CD4-positive, alpha-beta T cell treated with Interleukin-6 for 4 hours (primary cell): ENCODE results near the gene TMPRSS3.
A peak's percentile ranks its signal among the peaks of the same experiment; 100 is the strongest.

Source experiments
- DNase-seq: peaks from one replicate; pipeline ENCODE4 v3.0.0-alpha.2; 2020; ENCODE audit warnings: mixed read lengths

The TMPRSS3 gene

GRCh38 chr21:42395905-42396651 is at the start of gene TMPRSS3:
Gene TMPRSS3 (minus strand): TSS chr21:42396052. CDS start chr21:42395417, 635 bp downstream.
- no peak for DNase-seq

GRCh38 chr21:42445311-42445710 is 49.5 kb upstream of the TMPRSS3 start:
- no peak for DNase-seq

DNA sequence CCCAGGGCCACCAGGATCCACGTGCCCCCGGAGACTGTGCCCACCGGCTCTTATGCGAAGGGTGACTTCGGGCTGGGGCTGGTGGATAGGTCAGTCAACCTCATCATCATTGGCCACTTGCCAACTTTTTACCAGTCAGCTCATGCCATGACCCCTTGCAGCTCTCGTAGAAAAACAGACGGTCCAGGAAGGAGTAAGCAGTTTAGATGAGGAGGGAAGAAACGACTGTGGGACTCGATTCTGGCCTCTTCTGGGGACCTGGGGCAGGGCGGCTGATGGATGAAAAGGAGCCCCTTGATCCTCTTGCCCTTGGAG is 48.9 kb upstream of the TMPRSS3 start:
- DNase-seq: no peak

- no peak for DNase-seq
Measured at GRCh38 chr21:42443876-42444744, 48.3 kb upstream of the TMPRSS3 start.

GRCh38 chr21:42443181-42443785 is 47.4 kb upstream of the TMPRSS3 start:
- DNase-seq: no peak

- DNase-seq: no peak
Measured at GRCh38 chr21:42441963-42442362, 46.1 kb upstream of the TMPRSS3 start.

GRCh38 chr21:42440187-42440792 is 44.4 kb upstream of the TMPRSS3 start:
- no peak for DNase-seq

GRCh38 chr21:42439284-42440186 is 43.7 kb upstream of the TMPRSS3 start:
- DNase-seq: peak; percentile 28

- no peak for DNase-seq
Measured at GRCh38 chr21:42438316-42439205, 42.7 kb upstream of the TMPRSS3 start.

DNA sequence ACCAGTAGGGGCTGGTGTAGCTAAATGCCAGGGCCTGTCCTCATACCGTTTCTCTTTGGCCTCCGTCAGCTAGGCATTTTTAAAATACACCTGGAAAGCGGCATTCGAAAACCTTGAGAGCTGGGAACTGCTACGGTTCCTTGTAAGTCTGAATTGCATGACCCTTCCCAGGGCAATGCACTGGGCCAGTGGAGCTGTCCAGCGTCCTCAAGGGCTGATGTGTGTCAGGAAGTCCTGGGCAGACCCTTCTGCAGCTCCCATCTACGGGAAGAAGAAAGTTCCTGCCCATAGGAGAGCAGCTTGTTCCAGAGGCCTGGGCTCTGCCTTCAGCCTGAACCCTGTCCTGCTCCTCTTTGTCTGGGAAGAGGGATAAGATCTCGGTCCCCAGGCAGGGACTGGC is 41.9 kb upstream of the TMPRSS3 start:
- no peak for DNase-seq

DNA sequence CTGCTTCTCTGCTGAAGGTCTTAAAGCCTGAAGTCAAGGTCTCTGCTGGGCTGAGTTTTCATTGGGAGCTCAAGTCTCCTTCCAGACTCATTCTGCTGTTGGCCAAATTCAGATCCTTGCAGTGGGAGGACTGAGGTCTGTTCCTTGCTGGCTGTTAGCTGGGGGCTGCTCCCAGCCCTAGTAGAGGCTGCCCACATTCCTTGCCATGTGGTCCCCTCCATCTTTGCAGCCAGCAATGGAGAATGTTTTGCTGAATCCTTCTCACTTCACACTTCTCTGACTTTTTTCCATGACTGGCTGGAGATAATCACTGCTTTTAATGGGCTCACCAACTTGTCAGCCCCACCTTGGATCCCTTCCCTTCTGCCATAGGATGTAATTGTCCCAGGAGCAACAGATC is 41.1 kb upstream of the TMPRSS3 start:
- no peak for DNase-seq

DNA sequence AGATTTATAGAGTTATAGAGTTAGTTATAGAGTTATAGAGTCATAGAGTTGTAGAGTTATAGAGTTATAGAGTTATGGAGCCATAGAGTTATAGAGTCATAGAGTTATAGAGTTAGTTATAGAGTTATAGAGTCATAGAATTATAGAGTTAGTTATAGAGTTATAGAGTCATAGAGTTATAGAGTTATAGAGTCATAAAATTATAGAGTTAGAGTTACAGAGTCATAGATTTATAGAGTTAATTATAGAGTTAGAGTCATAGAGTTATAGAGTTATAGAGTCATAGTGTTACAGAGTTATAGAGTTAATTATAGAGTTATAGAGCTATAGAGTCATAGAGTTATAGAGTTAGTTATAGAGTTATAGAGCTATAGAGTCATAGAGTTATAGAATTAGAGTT is 40.0 kb upstream of the TMPRSS3 start:
- no peak for DNase-seq

- DNase-seq: peak; percentile 0
Measured at GRCh38 chr21:42435401-42435800, 39.5 kb upstream of the TMPRSS3 start.

GRCh38 chr21:42434884-42435283 is 39.0 kb upstream of the TMPRSS3 start:
- DNase-seq: peak; percentile 0

- DNase-seq: peak; percentile 1
Measured at GRCh38 chr21:42433946-42434551, 38.2 kb upstream of the TMPRSS3 start.

DNA sequence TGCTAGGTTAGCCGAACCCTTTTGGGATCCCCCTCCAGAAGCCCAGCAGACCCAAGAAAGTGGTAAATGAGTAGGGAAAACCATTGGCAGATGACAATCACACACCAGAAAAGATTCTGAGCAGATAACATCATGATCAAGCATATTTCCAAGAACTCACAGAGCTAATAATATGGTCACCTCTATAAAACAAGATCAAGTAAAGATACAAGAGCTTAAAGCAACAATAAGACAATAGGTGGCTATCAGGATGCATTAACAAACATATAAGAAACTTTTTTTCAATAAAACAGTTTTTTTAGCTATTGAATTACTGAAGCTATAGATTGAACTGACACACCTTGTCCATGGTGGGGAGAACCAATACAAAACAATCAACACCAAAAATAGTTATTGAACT is 36.8 kb upstream of the TMPRSS3 start:
- no peak for DNase-seq

- no peak for DNase-seq
Measured at GRCh38 chr21:42431196-42431595, 35.3 kb upstream of the TMPRSS3 start.

GRCh38 chr21:42430521-42430920 is 34.7 kb upstream of the TMPRSS3 start:
- DNase-seq: no peak

DNA sequence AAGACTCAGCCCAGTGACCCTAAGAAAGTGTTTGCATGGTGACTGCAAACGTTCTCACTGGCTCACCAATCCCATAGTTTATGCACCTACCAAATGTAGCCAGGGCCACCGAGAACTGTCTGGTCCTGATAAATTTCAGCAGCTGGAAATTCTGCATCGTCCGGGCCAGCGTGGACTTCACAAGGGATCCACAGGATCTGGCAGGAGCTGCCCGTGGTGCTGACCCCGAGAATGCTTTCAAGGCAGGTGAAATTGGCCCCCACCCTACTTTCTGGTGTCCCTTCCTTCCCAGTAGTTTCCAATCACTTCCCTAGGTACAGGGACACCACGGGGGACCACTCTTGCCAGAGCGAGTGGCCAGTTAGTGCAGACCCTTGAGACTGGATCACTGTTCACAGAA is 34.0 kb upstream of the TMPRSS3 start:
- peak; percentile 0 for DNase-seq

GRCh38 chr21:42429021-42429420 is 33.2 kb upstream of the TMPRSS3 start:
- DNase-seq: no peak
